ELF-1 (cell line): ENCODE measurements around the gene PTPRN2.
"Not testable (repeated sequence)": the region's sequence is repeated elsewhere in the genome, so short reads cannot be mapped to it uniquely, and the experiment has no call there.

ENCODE experiments used
- DNase-seq: peaks from one replicate; pipeline ENCODE4 v3.0.0-alpha.2; 2016; ENCODE audit warnings: low read depth, low spot score

PTPRN2 gene

GRCh38 chr7:158444501-158445420 lies 142.9 kb downstream of the PTPRN2 start:
- DNase-seq: no peak

GRCh38 chr7:158443688-158444483 lies 143.7 kb downstream of the PTPRN2 start:
- no peak for DNase-seq

GRCh38 chr7:158443014-158443687 lies 144.5 kb downstream of the PTPRN2 start:
- DNase-seq: no peak

GRCh38 chr7:158442260-158442659 lies 145.4 kb downstream of the PTPRN2 start:
- DNase-seq: no peak

GRCh38 chr7:158439035-158439434 lies 148.6 kb downstream of the PTPRN2 start:
- no peak for DNase-seq

GRCh38 chr7:158432369-158433341 lies 155.0 kb downstream of the PTPRN2 start:
- DNase-seq: no peak

- DNase-seq: peak; percentile 23
These were observed 155.7 kb downstream of the PTPRN2 start for GRCh38 chr7:158431941-158432347.

GRCh38 chr7:158431055-158431940 lies 156.3 kb downstream of the PTPRN2 start:
- no peak for DNase-seq

- DNase-seq: no peak
These were observed 157.2 kb downstream of the PTPRN2 start for GRCh38 chr7:158430308-158431034.

- DNase-seq: no peak
These were observed 158.5 kb downstream of the PTPRN2 start for GRCh38 chr7:158428837-158429753.

GRCh38 chr7:158428131-158428836 lies 159.3 kb downstream of the PTPRN2 start:
- no peak for DNase-seq

GRCh38 chr7:158425676-158426075 lies 161.9 kb downstream of the PTPRN2 start:
- DNase-seq: not testable (repeated sequence)

GRCh38 chr7:158424531-158424930 lies 163.1 kb downstream of the PTPRN2 start:
- DNase-seq: no peak

- DNase-seq: no peak
These were observed 163.6 kb downstream of the PTPRN2 start for GRCh38 chr7:158424011-158424410.

GRCh38 chr7:158422887-158423560 lies 164.6 kb downstream of the PTPRN2 start:
- no peak for DNase-seq

GRCh38 chr7:158422196-158422886 lies 165.3 kb downstream of the PTPRN2 start:
- DNase-seq: no peak
